Fibroblast of skin of abdomen (primary cell): Measurements from ENCODE around the gene IFI16. TPM values are rescaled to one million over a fixed set of nuclear protein-coding genes. Genes with fewer than 3 reads are reported as not detected.
"Not testable (repeated sequence)": the region's sequence is repeated elsewhere in the genome, so short reads cannot be mapped to it uniquely, and the experiment has no call there.

Experiments
- DNase-seq: peaks from one replicate; pipeline ENCODE4 v3.0.0-alpha.2; 2013
- polyA plus RNA-seq, 2 experiments: library from polyadenylated mRNA; unstranded; fragments of 120-200 nt; gene quantifications; one replicate each; pipeline ENCODE4 v1.2.1, GENCODE V29; 2013; ENCODE audit not compliant: insufficient read length in 2 of 2

The IFI16 gene
- 137 TPM for polyA plus RNA-seq (2013, experiment 1 of 2; ENCODE audit: insufficient read length)
- polyA plus RNA-seq (2013, experiment 2 of 2; ENCODE audit: insufficient read length): 134 TPM

GRCh38 chr1:159009704-159010361 is at the start of gene IFI16:
TSS of gene IFI16 (plus strand) at chr1:159009907. CDS start at chr1:159014681, 4,774 bp downstream.
- DNase-seq: peak; percentile 96

GRCh38 chr1:158961178-158961577 is 48.5 kb upstream of the IFI16 start:
- DNase-seq: no peak

- DNase-seq: no peak
Observed at GRCh38 chr1:158962983-158963382, 46.7 kb upstream of the IFI16 start.

GRCh38 chr1:158969166-158969565 is 40.5 kb upstream of the IFI16 start:
- DNase-seq: no peak

- no peak for DNase-seq
Observed at GRCh38 chr1:158969855-158970254, 39.9 kb upstream of the IFI16 start.

- no peak for DNase-seq
Observed at GRCh38 chr1:158972841-158973240, 36.9 kb upstream of the IFI16 start.

- no peak for DNase-seq
Observed at GRCh38 chr1:158976219-158976618, 33.5 kb upstream of the IFI16 start.

GRCh38 chr1:158978730-158979129 is 31.0 kb upstream of the IFI16 start:
- no peak for DNase-seq

- DNase-seq: no peak
Observed at GRCh38 chr1:158979229-158979628, 30.5 kb upstream of the IFI16 start.

- DNase-seq: no peak
Observed at GRCh38 chr1:158983235-158983634, 26.5 kb upstream of the IFI16 start.

GRCh38 chr1:158984386-158984785 is 25.3 kb upstream of the IFI16 start:
- no peak for DNase-seq

- no peak for DNase-seq
Observed at GRCh38 chr1:158989424-158989823, 20.3 kb upstream of the IFI16 start.

- DNase-seq: no peak
Observed at GRCh38 chr1:158992787-158993312, 16.9 kb upstream of the IFI16 start.

GRCh38 chr1:158996998-158997397 is 12.7 kb upstream of the IFI16 start:
- DNase-seq: no peak

GRCh38 chr1:158998037-158998780 is 11.5 kb upstream of the IFI16 start:
- no peak for DNase-seq

- DNase-seq: peak; percentile 62
Observed at GRCh38 chr1:158998781-158999161, 10.9 kb upstream of the IFI16 start.

- DNase-seq: peak; percentile 98
Observed at GRCh38 chr1:158999316-159000069, 10.2 kb upstream of the IFI16 start.

- DNase-seq: no peak
Observed at GRCh38 chr1:159000070-159000409, 9.7 kb upstream of the IFI16 start.

- DNase-seq: peak; percentile 95
Observed at GRCh38 chr1:159000625-159001024, 9.1 kb upstream of the IFI16 start.

- DNase-seq: peak; percentile 20
Observed at GRCh38 chr1:159005161-159005560, 4.5 kb upstream of the IFI16 start.

GRCh38 chr1:159005676-159006075 is 4.0 kb upstream of the IFI16 start:
- DNase-seq: no peak

- DNase-seq: not testable (repeated sequence)
Observed at GRCh38 chr1:159006210-159006807, 3.4 kb upstream of the IFI16 start.

- DNase-seq: no peak
Observed at GRCh38 chr1:159007726-159008125, 2.0 kb upstream of the IFI16 start.
